ENCODE results near the gene UNC13D.

UNC13D gene

DNA sequence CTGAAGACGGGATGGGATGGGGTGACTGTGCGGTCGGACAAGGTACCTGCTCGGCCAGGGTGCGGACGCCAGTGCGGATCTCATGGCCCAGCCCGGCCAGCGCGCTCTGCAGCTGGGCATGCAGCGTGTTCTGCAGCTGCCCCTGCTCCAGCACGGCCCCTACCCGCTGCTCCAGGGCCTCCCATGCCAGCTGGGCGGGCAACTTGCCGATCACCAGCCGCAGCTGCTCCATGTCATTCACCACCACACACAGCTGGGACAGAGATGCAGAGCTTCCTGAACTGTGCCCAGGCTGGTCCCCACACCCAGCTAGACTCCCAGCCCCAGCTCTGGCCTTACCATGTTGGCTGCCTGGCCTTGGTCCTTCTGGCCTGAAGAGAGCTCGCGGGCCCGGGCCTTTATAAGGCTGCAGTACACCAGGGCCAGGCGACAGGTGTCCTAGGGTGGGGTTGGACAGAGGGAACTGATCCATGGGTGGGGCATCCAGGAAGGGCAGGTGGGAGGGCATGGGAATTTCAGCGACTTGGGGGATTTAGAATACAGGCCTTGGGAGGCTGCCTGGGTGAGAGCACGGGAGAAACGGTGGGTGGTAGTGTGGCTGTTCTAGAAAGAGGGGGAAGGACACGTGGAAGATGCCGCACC, 9.8 kb downstream of the UNC13D start:
- DNase-seq (ENCODE audit: low read depth in 2 of 2) = no peak

DNA sequence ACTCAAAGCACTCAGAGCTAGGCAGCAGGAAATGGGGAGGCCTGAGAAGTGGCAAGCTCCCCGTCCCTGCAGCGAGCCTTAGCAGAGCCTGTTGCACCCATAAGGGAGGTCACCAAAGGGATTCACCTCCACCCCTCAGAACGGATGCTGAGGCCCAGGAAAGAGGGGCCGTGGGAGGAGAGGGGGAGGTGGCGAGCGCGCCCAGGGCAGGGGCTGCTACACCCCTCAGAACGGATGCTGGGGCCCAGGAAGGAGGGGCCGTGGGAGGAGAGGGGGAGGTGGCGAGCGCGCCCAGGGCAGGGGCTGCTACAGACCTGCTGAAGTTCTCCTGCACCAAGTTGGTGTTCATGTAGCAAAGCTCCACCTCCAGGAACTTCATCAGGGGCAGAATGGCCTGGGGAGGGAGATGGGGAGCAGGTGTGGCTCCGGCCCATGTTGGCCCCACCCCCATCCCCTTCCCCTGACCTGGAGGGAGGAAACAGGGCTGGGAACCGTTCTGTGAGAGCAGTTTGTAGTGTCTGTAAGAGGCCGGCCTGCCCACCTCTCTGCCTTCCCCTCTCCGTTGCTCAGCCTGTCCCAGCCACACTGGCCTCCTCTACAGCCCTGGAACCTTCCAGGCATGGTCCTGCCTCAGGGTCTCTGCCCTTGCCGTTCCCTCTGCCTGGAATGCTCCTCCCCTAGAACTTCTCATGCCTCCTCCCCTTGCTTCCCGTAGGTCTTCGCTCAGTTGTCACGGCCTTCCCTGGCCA, 11.4 kb downstream of the UNC13D start:
- no peak for DNase-seq (ENCODE audit: low read depth in 2 of 2)

DNA sequence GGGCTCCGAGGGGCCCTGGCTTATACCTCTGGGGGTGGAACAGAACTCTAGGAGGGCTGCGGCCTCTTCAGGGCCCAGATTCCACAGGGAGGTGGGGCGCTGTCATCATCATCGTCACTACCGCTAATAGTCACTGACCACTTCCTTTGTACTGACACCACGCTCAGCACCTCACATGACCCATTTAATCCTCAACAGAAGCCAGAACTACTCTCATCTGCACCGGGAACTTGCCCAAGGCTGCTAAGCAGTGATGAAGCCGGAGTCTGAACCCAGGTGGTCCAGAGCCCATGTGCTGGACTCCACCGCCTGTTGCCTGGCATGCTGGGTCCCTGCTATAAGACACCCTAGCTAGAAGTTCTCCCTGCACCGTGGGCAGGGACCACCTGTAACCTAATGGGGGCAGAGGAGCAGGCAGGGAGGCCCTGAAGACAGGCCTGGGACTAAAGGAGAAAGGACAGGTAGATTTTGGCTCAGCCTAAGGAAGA, 12.0 kb downstream of the UNC13D start:
- peak in 1 of 2 donors; percentile 41 for DNase-seq (ENCODE audit: low read depth in 2 of 2)

DNA sequence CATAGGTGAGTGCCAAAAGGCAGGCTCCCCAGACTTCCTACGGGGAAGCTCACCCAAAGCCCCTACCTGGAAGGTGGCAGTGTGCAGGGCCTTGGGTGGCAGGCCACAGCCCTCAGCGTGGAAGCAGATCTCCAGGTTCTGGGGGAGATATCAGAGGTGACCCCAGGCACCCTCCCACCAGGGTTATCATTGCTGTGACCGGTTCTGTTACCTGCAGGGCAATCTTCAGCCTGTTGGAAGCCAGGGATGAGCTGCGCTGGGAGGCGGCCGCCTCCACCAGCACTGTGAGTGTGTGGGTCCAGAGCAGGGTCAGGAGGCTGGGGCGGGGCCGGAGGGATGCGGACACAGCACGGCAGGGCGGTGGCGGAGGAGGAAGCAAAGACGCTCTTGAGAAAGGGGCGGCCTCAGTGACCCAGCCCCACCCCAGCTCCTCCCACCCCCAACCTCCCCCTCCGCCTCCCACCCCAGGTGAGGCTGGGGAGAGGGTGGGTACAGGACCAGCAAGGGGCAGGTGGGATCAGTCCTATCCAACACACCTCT, 13.1 kb downstream of the UNC13D start:
- DNase-seq (ENCODE audit: low read depth in 2 of 2) = no peak

DNA sequence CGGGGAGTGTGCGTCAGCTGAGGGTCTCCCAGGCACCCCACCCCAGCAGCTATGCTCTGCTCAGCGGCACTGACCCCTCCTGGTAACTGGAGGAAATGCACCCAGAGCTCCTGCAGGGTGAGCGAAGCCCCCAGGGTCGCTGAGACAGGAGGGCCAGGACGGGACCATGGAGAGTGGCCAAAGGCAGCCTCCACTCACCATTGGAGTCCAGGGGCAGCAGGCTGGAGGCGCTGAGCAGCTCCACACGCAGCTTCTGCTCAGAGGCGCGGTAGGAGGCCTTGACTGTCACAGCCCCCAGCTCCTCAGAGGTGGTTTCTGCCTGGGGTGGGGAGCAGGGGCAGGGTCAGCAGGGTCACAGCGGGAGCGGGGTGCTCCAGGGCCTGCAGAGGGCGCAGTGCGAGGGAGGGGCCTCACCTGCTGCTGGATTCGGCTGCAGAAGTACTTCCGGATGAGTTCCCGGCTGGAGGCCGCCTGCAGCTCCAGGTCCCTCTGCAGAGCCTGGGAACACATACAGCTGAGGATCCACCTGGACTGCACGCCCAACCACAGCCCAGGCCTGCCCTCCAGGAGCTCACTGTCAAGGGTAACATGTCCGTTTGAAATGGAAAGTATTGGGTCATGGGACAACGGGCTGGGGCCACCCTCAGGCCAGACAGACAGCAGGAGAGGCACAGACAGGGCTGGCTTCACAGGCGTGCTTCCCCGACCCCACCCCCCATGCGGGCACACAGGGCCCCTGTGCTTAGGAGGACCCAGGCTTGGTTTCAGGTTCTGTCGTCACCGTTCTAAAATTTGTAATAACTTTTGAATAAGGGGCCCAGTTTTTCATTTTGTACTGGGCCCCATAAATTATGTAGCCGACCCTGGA, 13.8 kb downstream of the UNC13D start:
- DNase-seq (ENCODE audit: low read depth in 2 of 2) = peak in 1 of 2 donors; percentile 26

DNA sequence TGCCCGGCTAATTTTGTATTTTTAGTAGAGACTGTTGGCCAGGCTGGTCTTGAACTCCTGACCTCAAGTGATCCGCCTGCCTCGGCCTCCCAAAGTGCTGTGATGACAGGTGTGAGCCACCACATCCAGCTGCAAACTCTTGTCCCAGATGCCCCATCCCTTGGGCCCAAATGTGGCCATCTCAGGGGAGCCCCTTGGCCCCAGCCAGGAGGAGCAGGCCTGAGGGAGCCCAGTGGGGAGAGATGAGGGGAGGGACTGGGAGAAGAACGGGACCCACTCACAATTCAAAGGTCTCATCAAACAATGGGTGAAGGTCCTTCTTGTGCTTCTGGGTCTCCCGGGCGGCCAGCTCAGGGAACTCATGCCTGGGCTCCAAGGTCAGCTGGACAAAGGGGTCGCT, 14.5 kb downstream of the UNC13D start:
- no peak for DNase-seq (ENCODE audit: low read depth in 2 of 2)

DNA sequence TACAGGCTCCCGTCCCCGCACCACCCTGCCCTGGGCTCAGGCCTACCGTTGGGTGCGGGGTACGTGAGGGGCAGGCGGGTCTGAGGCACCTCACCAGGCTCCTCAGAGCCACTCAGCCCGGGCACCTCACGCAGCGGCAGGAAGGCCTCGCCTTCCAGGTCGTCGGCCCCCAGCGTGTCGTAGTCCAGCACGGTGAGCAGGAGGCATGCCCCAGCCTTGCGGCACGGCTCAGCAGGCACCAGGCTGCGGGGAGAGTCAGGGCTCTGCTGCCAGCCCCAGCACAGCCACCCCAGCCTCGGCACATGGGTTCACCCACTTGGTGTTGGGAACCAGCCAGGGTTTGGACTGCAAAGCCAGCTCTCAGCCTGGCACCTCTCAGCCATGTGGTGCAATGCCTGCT, 15.5 kb downstream of the UNC13D start:
- DNase-seq (ENCODE audit: low read depth in 2 of 2) = no peak

DNA sequence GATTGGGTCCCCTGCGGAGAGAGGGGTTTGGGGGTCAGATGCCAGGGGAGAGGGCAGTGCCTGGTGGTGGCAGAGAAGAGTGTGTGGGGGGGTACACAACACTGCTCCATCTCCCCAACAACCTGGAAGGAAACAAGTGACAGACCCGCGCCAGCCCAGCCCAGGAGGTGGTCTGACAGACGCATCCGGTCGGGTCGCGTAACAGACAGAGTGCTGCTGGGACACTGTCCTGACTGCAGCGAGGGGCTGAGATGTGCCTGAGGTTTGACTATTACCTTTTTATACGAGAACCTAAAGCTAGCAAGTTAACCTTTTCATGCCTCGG, 16.2 kb downstream of the UNC13D start:
- no peak for DNase-seq (ENCODE audit: low read depth in 2 of 2)

DNA sequence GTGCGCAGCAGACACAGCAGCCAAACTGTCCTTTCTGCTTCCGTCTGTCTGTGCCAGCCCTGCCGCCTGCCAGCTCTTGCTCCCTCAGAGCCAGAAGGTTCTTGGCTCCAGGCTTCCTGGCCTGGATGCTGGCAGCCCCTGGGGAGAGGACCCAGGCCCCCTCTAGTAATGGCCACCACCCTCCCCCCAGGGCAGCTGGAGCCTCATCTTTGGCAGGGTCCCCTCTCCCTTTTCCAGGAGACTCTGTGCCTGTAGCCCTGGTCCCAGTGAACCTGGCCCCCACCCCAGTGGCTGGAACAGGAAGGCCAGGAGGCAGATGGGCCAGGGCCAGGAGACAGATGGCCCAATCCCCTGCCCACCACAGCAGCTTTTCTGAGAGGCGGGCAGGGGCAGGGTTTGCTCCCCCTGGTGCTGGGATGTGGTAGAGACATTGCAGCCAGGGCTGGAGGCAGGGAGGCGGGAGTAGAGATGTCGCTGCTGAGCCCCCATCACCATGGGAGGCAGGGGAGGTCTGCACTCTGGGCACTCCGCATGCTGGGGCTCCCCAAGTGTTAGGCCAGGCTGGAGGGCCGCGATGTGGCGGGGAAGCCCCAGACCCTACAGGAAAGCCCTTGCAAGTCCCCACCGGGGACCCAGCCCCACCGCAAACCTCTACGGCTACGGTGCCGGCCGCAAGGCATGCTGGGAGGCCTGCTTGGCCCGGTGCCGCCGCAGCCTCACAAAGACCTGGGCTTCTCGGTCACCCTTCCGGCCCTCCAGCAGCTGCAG, 16.7 kb downstream of the UNC13D start:
- DNase-seq (ENCODE audit: low read depth in 2 of 2) = peak; percentile 40 to 70

DNA sequence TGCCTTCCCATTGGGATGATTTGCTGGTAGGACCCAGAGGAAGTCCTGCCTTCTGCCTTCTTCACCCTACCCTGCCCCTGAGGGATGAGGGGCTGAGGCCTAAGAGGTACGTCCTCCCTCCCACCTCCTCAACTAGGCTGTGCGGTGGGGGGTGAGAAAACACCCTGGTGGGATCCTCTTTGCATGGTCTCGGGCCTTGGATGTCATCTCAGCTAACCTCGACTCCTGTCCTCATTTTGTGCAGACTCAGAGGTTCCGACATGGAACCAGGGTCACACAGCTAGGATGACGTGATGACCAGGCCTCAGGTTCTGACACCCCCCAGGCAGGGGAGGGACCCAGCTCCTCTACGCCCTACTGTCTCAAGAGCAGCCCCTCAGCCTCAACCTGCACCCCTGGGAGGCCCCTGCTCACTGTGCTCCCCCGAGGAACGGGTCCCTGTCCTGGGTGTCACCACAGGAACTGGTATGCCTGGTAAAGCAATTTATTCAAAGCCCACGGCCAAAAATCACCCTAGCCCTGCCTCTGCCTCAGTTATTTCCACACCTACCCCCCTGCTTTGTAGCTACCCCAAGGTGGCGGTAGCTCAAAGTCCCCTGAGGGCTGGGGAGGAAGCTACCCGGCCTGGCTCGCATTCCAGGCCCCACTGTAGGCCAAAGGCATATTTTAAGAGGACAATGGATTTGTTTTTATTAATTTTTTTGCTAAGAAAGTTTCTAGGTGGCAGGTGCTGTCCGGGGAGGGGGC, 17.5 kb downstream of the UNC13D start:
- DNase-seq (ENCODE audit: low read depth in 2 of 2) = no peak

DNA sequence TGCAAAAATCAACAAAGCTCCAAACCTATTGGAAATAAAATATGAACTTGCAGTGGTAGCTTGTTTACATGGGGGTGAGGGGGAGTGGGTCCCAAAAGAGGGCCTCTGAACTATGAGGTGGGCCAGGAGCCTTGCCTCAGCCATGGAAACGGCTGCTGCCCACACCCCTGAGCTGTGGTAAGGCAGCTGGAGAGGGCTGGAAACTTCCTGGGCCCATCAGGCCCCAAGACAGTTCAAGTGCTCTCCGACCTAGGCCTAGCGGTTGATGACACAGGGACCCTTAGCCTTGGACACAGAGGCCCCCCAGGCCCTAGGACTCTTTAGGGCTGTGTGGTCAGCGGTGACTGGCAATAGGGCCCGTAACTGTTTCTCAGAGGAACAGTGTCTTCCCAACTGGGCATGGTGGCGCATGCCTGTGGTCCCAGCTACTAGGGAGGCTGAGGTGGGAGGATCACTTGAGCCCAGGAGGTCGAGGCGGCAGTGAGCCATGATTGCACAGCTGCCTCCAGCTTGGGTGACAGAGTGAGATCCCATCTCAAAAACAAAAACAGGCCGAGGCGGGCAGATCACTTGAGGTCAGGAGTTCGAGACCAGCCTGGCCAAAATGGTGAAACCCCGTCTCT, 18.3 kb downstream of the UNC13D start:
- DNase-seq (ENCODE audit: low read depth in 2 of 2) = no peak

DNA sequence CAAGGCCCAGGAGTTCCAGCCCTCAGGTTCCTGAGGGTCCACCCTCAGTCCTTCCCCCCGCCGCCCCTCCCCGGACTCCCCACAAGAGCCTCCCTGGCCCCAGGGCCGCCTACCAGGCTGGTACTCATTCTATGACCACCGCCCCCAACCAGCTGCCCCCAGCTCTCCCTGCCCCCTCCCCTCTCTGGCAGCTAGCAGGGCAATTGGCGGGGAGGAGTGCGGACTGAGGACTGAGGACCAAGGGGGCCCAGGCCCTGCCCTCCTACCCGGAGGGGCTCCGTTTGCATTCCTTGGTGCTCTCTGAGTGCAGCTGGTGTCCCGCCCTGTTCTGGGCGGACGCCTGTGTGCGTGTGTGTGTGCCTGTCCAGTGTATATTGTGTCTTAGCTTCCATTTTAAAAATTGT, 19.1 kb downstream of the UNC13D start:
- no peak for DNase-seq (ENCODE audit: low read depth in 2 of 2)

DNA sequence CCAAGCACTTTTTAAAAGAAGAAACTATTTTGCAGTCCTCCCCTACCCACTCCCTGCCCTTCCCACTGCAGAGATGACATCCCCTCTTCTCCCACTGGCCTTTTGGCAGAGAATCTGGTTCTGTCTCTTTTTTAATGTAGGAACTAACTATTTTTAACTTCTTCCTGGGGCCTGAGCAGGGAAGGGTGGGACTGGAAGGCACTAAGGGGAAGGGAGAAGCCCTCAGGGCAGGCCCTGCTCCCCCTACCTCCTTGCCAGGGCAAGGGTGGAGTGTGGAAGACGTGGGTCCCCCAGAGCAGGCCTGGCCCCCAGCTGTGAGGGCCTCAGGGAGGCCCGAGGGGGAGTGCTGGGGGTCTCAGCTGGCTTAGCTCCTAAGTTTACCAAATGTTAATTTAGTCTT, 19.5 kb downstream of the UNC13D start:
- DNase-seq (ENCODE audit: low read depth in 2 of 2) = no peak

DNA sequence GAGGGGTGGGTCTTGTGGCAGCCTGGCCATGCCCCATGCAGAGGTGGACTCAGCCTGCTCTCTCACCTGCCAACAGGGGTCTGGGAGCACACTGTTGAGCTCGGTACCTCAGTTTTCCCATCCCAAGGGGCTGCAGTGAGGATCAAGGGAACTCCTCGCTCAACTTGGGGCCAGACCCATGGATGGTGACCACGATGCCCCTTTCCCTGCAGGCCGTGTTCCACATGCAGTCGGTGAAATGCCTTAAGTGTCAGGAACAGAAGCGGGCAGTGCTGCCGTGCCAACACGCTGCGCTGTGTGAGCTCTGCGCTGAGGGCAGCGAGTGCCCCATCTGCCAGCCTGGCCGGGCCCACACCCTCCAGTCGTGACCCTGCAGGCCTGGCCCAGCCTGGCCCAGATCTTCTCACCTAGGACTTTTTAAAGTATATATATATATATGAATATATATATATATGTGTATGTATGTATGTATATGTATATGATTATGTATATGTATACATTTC, 20.1 kb downstream of the UNC13D start:
- DNase-seq (ENCODE audit: low read depth in 2 of 2) = no peak

DNA sequence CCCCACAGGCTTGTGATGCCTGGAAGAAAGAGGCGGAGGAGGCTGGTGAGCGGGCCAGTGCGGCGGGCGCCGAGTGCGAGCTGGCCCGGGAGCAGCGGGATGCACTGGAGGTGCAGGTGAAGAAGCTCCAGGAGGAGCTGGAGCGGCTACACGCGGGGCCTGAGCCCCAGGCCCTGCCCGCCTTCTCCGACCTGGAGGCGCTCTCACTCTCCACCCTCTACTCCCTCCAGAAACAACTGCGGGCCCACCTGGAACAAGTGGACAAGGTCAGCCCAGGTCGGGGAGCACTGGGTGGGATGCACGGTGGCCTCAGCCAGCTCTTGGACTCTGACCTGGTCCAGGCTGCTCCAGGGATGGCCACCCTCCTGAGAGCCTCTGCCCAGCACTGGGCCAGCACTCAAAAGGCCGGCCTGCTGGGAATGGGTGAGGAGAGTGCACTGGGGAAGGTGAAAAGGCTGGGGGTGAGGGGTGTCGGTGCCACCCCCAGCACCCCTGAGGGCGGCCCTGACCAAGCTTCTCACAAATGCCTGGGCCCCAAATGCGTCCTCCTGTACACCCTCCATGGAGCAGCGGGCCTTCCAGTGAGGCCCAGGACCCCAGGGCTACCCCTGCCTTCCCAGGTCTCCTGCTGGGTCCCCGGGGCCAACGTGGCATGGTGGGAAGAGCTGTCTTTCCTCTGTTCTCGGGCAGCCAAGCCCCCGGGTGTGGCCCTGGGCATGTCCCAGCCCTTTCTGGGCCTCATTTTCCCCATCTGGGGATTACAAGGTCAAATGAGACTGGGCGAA, 20.8 kb downstream of the UNC13D start:
- no peak for DNase-seq (ENCODE audit: low read depth in 2 of 2)

DNA sequence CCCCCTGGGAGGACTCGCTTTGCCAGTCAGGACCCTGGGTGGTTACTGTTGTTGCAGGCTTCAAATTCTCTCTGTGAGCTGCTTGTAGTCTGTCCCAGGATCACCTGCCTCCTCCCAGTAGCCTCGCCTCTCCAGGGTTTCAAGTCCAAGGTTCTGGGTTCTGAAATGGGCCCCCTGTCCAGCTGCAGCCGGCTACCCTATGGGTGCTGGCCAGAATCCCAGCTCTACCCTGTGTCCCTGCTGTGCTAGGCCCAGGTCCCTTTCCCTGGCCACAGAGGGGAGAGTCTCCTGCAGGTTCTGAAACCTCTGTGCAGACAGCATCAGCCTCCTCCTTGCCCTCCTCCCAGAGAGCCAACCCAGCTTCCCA, 21.4 kb downstream of the UNC13D start:
- no peak for DNase-seq (ENCODE audit: low read depth in 2 of 2)

DNA sequence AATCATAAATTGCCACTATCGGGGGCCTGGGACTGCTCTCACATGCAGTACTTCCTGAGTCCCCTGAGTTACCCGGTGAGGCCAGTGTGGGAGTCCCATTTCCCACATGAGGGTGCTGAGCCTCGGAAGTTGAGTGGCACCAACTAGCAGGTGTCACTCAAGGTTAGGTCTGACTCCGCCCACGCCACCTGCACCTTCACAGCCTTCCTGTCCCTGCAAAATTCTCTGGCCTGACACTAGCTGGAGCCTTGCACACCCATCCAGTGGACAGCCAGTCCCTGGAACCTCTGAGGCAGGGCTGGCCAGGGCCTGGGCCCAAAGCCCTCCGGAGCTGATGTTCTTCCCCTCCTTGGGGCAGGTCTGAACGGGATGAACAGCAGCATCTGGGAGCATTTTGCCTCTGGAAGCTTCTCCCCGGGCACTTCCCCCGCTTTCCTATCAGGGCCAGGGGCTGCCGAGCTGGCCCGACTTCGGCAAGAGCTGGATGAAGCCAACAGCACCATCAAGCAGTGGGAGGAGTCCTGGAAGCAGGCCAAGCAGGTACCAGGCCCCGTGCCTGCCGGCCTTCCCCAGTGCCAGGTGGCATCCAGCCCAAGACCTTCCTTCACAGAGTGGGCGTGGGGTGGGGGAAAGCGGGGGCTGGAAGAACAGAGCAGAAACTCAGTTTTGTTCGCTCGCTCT, 21.9 kb downstream of the UNC13D start:
- no peak for DNase-seq (ENCODE audit: low read depth in 2 of 2)

DNA sequence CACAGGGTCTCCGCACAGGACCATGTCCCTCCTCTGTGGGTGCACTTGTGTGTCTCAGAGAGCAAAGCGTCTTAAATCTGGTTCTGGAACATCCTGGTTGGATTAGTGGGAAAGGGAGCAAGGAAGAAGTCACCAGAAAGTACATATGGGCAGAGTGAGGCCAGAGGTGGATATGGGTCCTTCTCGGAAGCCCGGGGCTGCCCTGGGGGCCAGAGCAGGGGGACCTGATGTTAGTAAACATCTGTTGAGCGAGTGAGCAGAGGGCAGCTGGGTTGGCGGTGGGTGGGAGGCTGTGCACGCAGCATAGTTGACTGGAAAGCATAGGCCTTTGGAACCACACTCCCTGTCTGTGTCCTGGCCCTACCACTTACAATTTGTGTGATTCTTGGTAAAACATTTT, 22.7 kb downstream of the UNC13D start:
- no peak for DNase-seq (ENCODE audit: low read depth in 2 of 2)

Data from stimulated activated CD4-positive, alpha-beta T cell treated with anti-CD3 and anti-CD28 coated beads, Interleukin-15, amount 100 ng/mL, for 48 hours (primary cell).